Measurements from ENCODE around the gene SERPINC1.

GRCh38 chr1:173893611-173894010 is 23.5 kb downstream of the SERPINC1 start:
- TF ChIP-seq EZH2 (IDR thresholded peaks at IDR 0.05) (no peak), CTCF (IDR thresholded peaks at IDR 0.05) (no peak), EZH2phosphoT487 (IDR thresholded peaks at IDR 0.05) (no peak)
